Lung (tissue), 12 donors: ENCODE data around the gene SHE. TPM values are rescaled to one million over a fixed set of nuclear protein-coding genes. Genes with fewer than 3 reads are reported as not detected.
A peak's percentile ranks its signal among the peaks of the same experiment; 100 is the strongest.

ENCODE experiments used
- ATAC-seq: fragments of 200-7000 bp; cut with Tn5 transposase; one replicate; pipeline ENCODE4 v1.9.1; 2020; ENCODE audit warnings: moderate number of reproducible peaks; ENCODE audit not compliant: insufficient read depth, low FRiP score
- DNase-seq, 3 donors: peaks; one replicate each; pipeline ENCODE4 v3.0.0-alpha.2; 2013 to 2017
- H3K27ac ChIP-seq, 2 donors: one replicate each; pipeline ENCODE4 v1.5.1; 2013; ENCODE audit warnings: mild to moderate bottlenecking in 2 of 2, moderate library complexity in 2 of 2, control low read depth in 1 of 2, inconsistent platforms in 1 of 2, low read depth in 1 of 2, low read length in 1 of 2
- H3K27me3 ChIP-seq, 3 donors: one replicate each; pipeline ENCODE4 v1.5.1; 2013; ENCODE audit warnings: low read length in 2 of 3; ENCODE audit not compliant: control insufficient read depth in 3 of 3, insufficient read depth in 3 of 3
- H3K36me3 ChIP-seq, 4 donors: one replicate each; pipeline ENCODE4 v1.5.1; 2013; ENCODE audit warnings: low read length in 4 of 4, mild to moderate bottlenecking in 1 of 4, moderate library complexity in 1 of 4; ENCODE audit not compliant: control insufficient read depth in 4 of 4, insufficient read depth in 4 of 4
- H3K4me1 ChIP-seq, 5 donors: one replicate each; pipeline ENCODE4 v1.5.1; 2013; ENCODE audit warnings: low read length in 5 of 5, mild to moderate bottlenecking in 2 of 5, moderate library complexity in 1 of 5; ENCODE audit not compliant: control insufficient read depth in 5 of 5, insufficient read depth in 5 of 5
- H3K4me3 ChIP-seq: one replicate; pipeline ENCODE4 v1.5.1; 2013; ENCODE audit warnings: mild to moderate bottlenecking, control low read depth, moderate library complexity
- H3K9ac ChIP-seq, 2 donors: one replicate each; pipeline ENCODE4 v1.5.1; 2013; ENCODE audit warnings: low read length in 2 of 2, control low read depth in 1 of 2; ENCODE audit not compliant: insufficient read depth in 1 of 2
- H3K9me3 ChIP-seq, 4 donors: one replicate each; pipeline ENCODE4 v1.5.1; 2013; ENCODE audit warnings: low read length in 3 of 4, mild to moderate bottlenecking in 1 of 4, moderate library complexity in 1 of 4; ENCODE audit not compliant: control insufficient read depth in 4 of 4, insufficient read depth in 3 of 4
- CTCF ChIP-seq: IDR thresholded peaks from 2 replicates; pipeline ENCODE4 v1.5.1; 2012; ENCODE audit warnings: mild to moderate bottlenecking; ENCODE audit errors: control extremely low read depth, extremely low read depth
- WGBS, 2 donors: extraction: QIAGEN DNeasy Blood & Tissue Kit; methylation state at CpG; one replicate each; pipeline ENCODE4 v1.1.7; 2013; 5-methylcytosine and 5-hydroxymethylcytosine counted together
- polyA plus RNA-seq, 2 donors: library from polyadenylated mRNA; stranded (reverse); fragments of 200-250 nt; gene quantifications; one replicate each; pipeline ENCODE4 v1.2.1, GENCODE V29; 2013
- total RNA-seq, 2 donors: library from RNA; depleted of rRNA in 1 of 2; stranded (reverse); fragments of >200 nt in 1 of 2; gene quantifications; one replicate each; pipeline ENCODE4 v1.2.1, GENCODE V29; 2014 to 2021
- donor health status: control.
- donor health status: control.
- donor health status: Bipolar disorder and iron deficiency.
- donor health status: healthy.
- donor health status: DM: yes; HTN: yes; CAD: no.

The SHE gene
- total and polyA plus RNA-seq, 4 donors: 15.1 to 33.5 (median 21.0) TPM

- Histone ChIP-seq H3K27ac (no peak overlapping the region), H3K4me3 (no peak overlapping the region), H3K9me3 (no peaks in the 10 kb centered on the region), H3K9ac (no peak overlapping the region), H3K36me3 (peaks cover 0 to 3% (median 0%) of the 10 kb centered on the region in 4 donors), H3K4me1 (peaks cover 0 to 7% (median 0%) of the 10 kb centered on the region in 5 donors), H3K27me3 (no peaks in the 10 kb centered on the region)
- no peak for DNase-seq
- ATAC-seq: no peak
- 26 to 42% methylated on average over 5 of the region's 5 CpGs for WGBS, 2 donors
- no peak for TF ChIP-seq CTCF
Observed at GRCh38 chr1:154478639-154479038, 23.6 kb downstream of the SHE start.

- no peak overlapping the region for H3K4me3 ChIP-seq
- no peaks in the 10 kb centered on the region for H3K36me3 ChIP-seq
- no peak for TF ChIP-seq CTCF
- WGBS, 2 donors: 84 to 88% methylated on average over 8 of the region's 8 CpGs
- H3K27ac ChIP-seq: no peak overlapping the region
- no peak overlapping the region for H3K9ac ChIP-seq
- DNase-seq (no peak), ATAC-seq (no peak)
- H3K4me1 ChIP-seq: peaks cover 0 to 7% (median 0%) of the 10 kb centered on the region in 5 donors
- no peaks in the 10 kb centered on the region for H3K27me3 ChIP-seq
- H3K9me3 ChIP-seq: no peaks in the 10 kb centered on the region
Observed at GRCh38 chr1:154478013-154478412, 24.2 kb downstream of the SHE start.

GRCh38 chr1:154476791-154477190 is 25.4 kb downstream of the SHE start:
- no peak overlapping the region for H3K27ac ChIP-seq
- H3K4me3 ChIP-seq: no peak overlapping the region
- 98 to 100% methylated on average over 1 of the region's 1 CpG for WGBS, 2 donors
- H3K9ac ChIP-seq: no peak overlapping the region
- H3K4me1 ChIP-seq: peaks cover 0 to 7% (median 0%) of the 10 kb centered on the region in 5 donors
- no peaks in the 10 kb centered on the region for H3K27me3 ChIP-seq
- TF ChIP-seq CTCF: no peak
- peaks cover 0 to 2% (median 0%) of the 10 kb centered on the region in 4 donors for H3K36me3 ChIP-seq
- DNase-seq (no peak), ATAC-seq (no peak)
- H3K9me3 ChIP-seq: no peaks in the 10 kb centered on the region

- no peak overlapping the region for H3K27ac ChIP-seq
- DNase-seq (peak; percentile 52 to 71 (median 63)), ATAC-seq (peak; percentile 54)
- no peak overlapping the region for H3K9ac ChIP-seq
- no peak for TF ChIP-seq CTCF
- WGBS, 2 donors: 43% methylated on average over 3 of the region's 3 CpGs
- peaks cover 0 to 7% (median 0%) of the 10 kb centered on the region in 5 donors for H3K4me1 ChIP-seq
- peaks cover 0 to 2% (median 0%) of the 10 kb centered on the region in 4 donors for H3K36me3 ChIP-seq
- H3K9me3 ChIP-seq: no peaks in the 10 kb centered on the region
- H3K4me3 ChIP-seq: no peak overlapping the region
- H3K27me3 ChIP-seq: no peaks in the 10 kb centered on the region
Observed at GRCh38 chr1:154474802-154475201, 27.4 kb downstream of the SHE start.
